Measurements from ENCODE around the gene OR12D3.
"Not testable (repeated sequence)": the region's sequence is repeated elsewhere in the genome, so short reads cannot be mapped to it uniquely, and the experiment has no call there.

OR12D3 gene

GRCh38 chr6:29375191-29375590 is at the start of gene OR12D3:
TSS of gene OR12D3 (minus strand) at chr6:29375291. CDS start at chr6:29375287, 4 bp downstream.
- no peak for DNase-seq

GRCh38 chr6:29424575-29424974 is 49.5 kb upstream of the OR12D3 start:
- DNase-seq = no peak

- no peak for DNase-seq
These were observed 49.1 kb upstream of the OR12D3 start for GRCh38 chr6:29424168-29424567.

- no peak for DNase-seq
These were observed 44.4 kb upstream of the OR12D3 start for GRCh38 chr6:29419516-29419915.

- no peak for DNase-seq
These were observed 39.5 kb upstream of the OR12D3 start, which contains the start of gene OR12D1 for GRCh38 chr6:29414588-29414987. TSS of gene OR12D1 (plus strand) at chr6:29414928.

- DNase-seq = no peak
These were observed 28.7 kb upstream of the OR12D3 start for GRCh38 chr6:29403801-29404200.

- no peak for DNase-seq
These were observed 24.4 kb upstream of the OR12D3 start for GRCh38 chr6:29399525-29399924.

GRCh38 chr6:29395331-29395730 is 20.2 kb upstream of the OR12D3 start, which contains the start of gene OR12D2:
TSS of gene OR12D2 (plus strand) at chr6:29395631. CDS start at chr6:29396700, 1,069 bp downstream.
- DNase-seq = no peak

- DNase-seq = no peak
These were observed 13.4 kb upstream of the OR12D3 start for GRCh38 chr6:29388533-29388932.

GRCh38 chr6:29376003-29376402 is 912 bp upstream of the OR12D3 start:
- DNase-seq = no peak

- no peak for DNase-seq
These were observed 6.3 kb downstream of the OR12D3 start, which contains the start of gene OR5V1 for GRCh38 chr6:29368765-29369164. TSS of gene OR5V1 (minus strand) at chr6:29368865. CDS start at chr6:29356195, 12,670 bp downstream.

GRCh38 chr6:29355603-29356002 is 19.5 kb downstream of the OR12D3 start:
- DNase-seq = no peak

- no peak for DNase-seq
These were observed 20.1 kb downstream of the OR12D3 start for GRCh38 chr6:29354980-29355379.

GRCh38 chr6:29349348-29349747 is 25.7 kb downstream of the OR12D3 start:
- not testable (repeated sequence) for DNase-seq

- no peak for DNase-seq
These were observed 29.7 kb downstream of the OR12D3 start for GRCh38 chr6:29345380-29345779.

GRCh38 chr6:29336269-29336668 is 38.8 kb downstream of the OR12D3 start:
- DNase-seq = no peak

- no peak for DNase-seq
These were observed 42.4 kb downstream of the OR12D3 start for GRCh38 chr6:29332676-29333075.

GRCh38 chr6:29325777-29326176 is 49.3 kb downstream of the OR12D3 start:
- DNase-seq = no peak
